EH (cell line): Measurements from ENCODE around the gene ZNFX1.
"Not testable (repeated sequence)": the region's sequence is repeated elsewhere in the genome, so short reads cannot be mapped to it uniquely, and the experiment has no call there.

Experiments used
- DNase-seq: peaks from one replicate; pipeline ENCODE4 v3.0.0-alpha.2; 2015; ENCODE audit warnings: low read depth

The ZNFX1 gene

GRCh38 chr20:49210101-49210756 is 67.6 kb downstream of the ZNFX1 start:
- peak; percentile 27 for DNase-seq

- DNase-seq = no peak
Measured at GRCh38 chr20:49207076-49207475, 70.8 kb downstream of the ZNFX1 start.

GRCh38 chr20:49203746-49204145 is 74.1 kb downstream of the ZNFX1 start:
- DNase-seq = no peak

- no peak for DNase-seq
Measured at GRCh38 chr20:49203011-49203410, 74.8 kb downstream of the ZNFX1 start.

- no peak for DNase-seq
Measured at GRCh38 chr20:49199729-49200293, 78.0 kb downstream of the ZNFX1 start.

GRCh38 chr20:49192944-49193518 is 84.8 kb downstream of the ZNFX1 start:
- DNase-seq = not testable (repeated sequence)
